Measurements from ENCODE around the gene PA2G4.

Gene PA2G4

GRCh38 chr12:56153678-56154065 lies 49.3 kb downstream of the PA2G4 start:
- H3K23ac ChIP-seq (ENCODE audit: low read length) = no peak overlapping the region

DNA sequence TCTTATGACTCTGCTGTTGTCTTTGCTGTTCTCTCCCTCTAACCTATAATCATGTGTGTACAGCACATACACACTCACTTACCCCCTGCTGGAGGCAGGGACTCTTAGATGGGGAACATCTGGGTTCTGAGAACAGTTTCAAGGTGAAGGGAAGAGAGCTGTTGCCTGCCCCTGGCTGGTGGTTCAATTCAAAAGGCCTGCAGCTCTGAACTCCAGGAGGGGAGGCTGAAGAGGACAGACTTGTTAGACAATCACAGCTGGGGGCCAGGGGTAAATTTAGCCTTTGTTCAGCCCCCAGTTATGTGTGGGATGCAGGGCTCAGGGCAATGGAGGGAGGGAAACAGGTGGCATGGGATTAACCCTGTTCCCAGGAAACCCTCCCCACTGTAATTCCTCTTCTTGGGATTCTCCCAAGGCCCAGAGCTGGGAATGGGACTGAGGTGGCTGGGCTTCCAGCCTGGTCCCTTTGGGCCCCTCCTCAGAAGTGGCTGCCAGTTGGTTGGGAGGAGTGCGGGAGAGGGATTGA lies 50.0 kb downstream of the PA2G4 start:
- H3K9ac ChIP-seq (ENCODE audit: low read length) = no peak overlapping the region
- no peak overlapping the region for H3K4me3 ChIP-seq (ENCODE audit: low read depth, low read length)
- no peak overlapping the region for H3K18ac ChIP-seq (ENCODE audit: low read length)
- H4K8ac ChIP-seq (ENCODE audit: low read depth, low read length) = no peak overlapping the region
- H3K9me3 ChIP-seq (ENCODE audit: insufficient read depth, low read depth, low read length) = peaks cover 2% of the 10 kb centered on the region
- peaks cover 13% of the 10 kb centered on the region for H3K79me2 ChIP-seq (ENCODE audit: control insufficient read depth, insufficient read depth, low read length, poor library complexity)
- no peak overlapping the region for H3K23ac ChIP-seq (ENCODE audit: low read length)
- no CpG with 5 or more reads among the region's 1 CpG for WGBS (ENCODE audit: extremely low coverage, insufficient coverage, insufficient read length)
- no peak overlapping the region for H3K4me2 ChIP-seq (ENCODE audit: low read length)
- H4K12ac ChIP-seq (ENCODE audit: low read depth, low read length) = no peak overlapping the region
- H2BK12ac ChIP-seq (ENCODE audit: low read length) = no peak overlapping the region
- no peak overlapping the region for H3K14ac ChIP-seq (ENCODE audit: low read length)
- H4K91ac ChIP-seq (ENCODE audit: low read depth, low read length) = no peak overlapping the region
- no peak overlapping the region for H2BK120ac ChIP-seq (ENCODE audit: insufficient read depth, low read length, poor library complexity)
- no peak overlapping the region for H3K27ac ChIP-seq (ENCODE audit: low read depth, low read length)
- H3K4ac ChIP-seq (ENCODE audit: low read depth, low read length) = no peak overlapping the region
- H2AK5ac ChIP-seq (ENCODE audit: low read length) = no peak overlapping the region
- no peak overlapping the region for H2AFZ ChIP-seq (ENCODE audit: insufficient read depth, low read length, poor library complexity)
- H3K36me3 ChIP-seq (ENCODE audit: control insufficient read depth in 1 of 2, insufficient read depth in 2 of 2, low read length in 2 of 2) = peaks cover 11 to 17% of the 10 kb centered on the region in 2 experiments
- no peaks in the 10 kb centered on the region for H3K27me3 ChIP-seq (ENCODE audit: insufficient read depth, low read length)
- peaks cover 17% of the 10 kb centered on the region in 2 experiments for H3K4me1 ChIP-seq (ENCODE audit: control insufficient read depth in 1 of 2, insufficient read depth in 2 of 2, low read length in 2 of 2)
- DNase-seq = no peak
- H3K79me1 ChIP-seq (ENCODE audit: low read length) = peaks cover 21% of the 10 kb centered on the region
- H2BK5ac ChIP-seq (ENCODE audit: low read depth, low read length, poor library complexity) = no peak overlapping the region

More at GRCh38 chr12:56153678-56154065, 49.3 kb downstream of the PA2G4 start:
- no peak overlapping the region for H3K4me3 ChIP-seq (ENCODE audit: low read depth, low read length)
- no peak overlapping the region for H3K4me2 ChIP-seq (ENCODE audit: low read length)
- H3K27ac ChIP-seq (ENCODE audit: low read depth, low read length) = no peak overlapping the region
- no peak overlapping the region for H3K14ac ChIP-seq (ENCODE audit: low read length)
- H3K27me3 ChIP-seq (ENCODE audit: insufficient read depth, low read length) = no peaks in the 10 kb centered on the region
- H3K18ac ChIP-seq (ENCODE audit: low read length) = no peak overlapping the region
- H3K79me2 ChIP-seq (ENCODE audit: control insufficient read depth, insufficient read depth, low read length, poor library complexity) = peaks cover 7% of the 10 kb centered on the region
- no CpG with 5 or more reads among the region's 5 CpGs for WGBS (ENCODE audit: extremely low coverage, insufficient coverage, insufficient read length)
- H3K9me3 ChIP-seq (ENCODE audit: insufficient read depth, low read depth, low read length) = peaks cover 2% of the 10 kb centered on the region
- no peak overlapping the region for H4K91ac ChIP-seq (ENCODE audit: low read depth, low read length)
- no peak overlapping the region for H3K9ac ChIP-seq (ENCODE audit: low read length)
- H2BK12ac ChIP-seq (ENCODE audit: low read length) = no peak overlapping the region
- peaks cover 17% of the 10 kb centered on the region in 2 experiments for H3K4me1 ChIP-seq (ENCODE audit: control insufficient read depth in 1 of 2, insufficient read depth in 2 of 2, low read length in 2 of 2)
- no peak overlapping the region for H3K4ac ChIP-seq (ENCODE audit: low read depth, low read length)
- peaks cover 18% of the 10 kb centered on the region for H3K79me1 ChIP-seq (ENCODE audit: low read length)
- no peak overlapping the region for H2AK5ac ChIP-seq (ENCODE audit: low read length)
- H4K12ac ChIP-seq (ENCODE audit: low read depth, low read length) = no peak overlapping the region
- no peak overlapping the region for H2BK5ac ChIP-seq (ENCODE audit: low read depth, low read length, poor library complexity)
- no peak overlapping the region for H2AFZ ChIP-seq (ENCODE audit: insufficient read depth, low read length, poor library complexity)
- H4K8ac ChIP-seq (ENCODE audit: low read depth, low read length) = no peak overlapping the region
- no peak for DNase-seq
- no peak overlapping the region for H2BK120ac ChIP-seq (ENCODE audit: insufficient read depth, low read length, poor library complexity)
- H3K36me3 ChIP-seq (ENCODE audit: control insufficient read depth in 1 of 2, insufficient read depth in 2 of 2, low read length in 2 of 2) = peaks cover 11 to 17% of the 10 kb centered on the region in 2 experiments

DNA sequence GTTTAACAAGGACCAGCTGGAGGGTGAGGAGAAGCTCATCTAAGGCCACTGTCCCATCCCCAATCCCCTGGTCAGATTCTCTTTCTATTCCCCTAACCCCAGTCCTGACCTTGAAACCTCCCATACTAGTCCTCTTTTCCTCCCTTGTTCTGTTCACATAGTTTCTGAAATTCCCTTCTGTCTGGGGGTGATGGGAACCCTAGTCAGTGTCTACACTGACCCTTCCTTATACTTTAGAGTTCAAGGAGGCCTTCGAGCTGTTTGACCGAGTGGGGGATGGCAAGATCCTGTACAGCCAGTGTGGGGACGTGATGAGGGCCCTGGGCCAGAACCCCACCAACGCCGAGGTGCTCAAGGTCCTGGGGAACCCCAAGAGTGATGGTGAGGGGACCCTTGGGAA lies 50.5 kb downstream of the PA2G4 start:
- no peak overlapping the region for H4K12ac ChIP-seq (ENCODE audit: low read depth, low read length)
- no peak overlapping the region for H3K14ac ChIP-seq (ENCODE audit: low read length)
- no peak overlapping the region for H3K9ac ChIP-seq (ENCODE audit: low read length)
- no peak overlapping the region for H4K8ac ChIP-seq (ENCODE audit: low read depth, low read length)
- H3K27me3 ChIP-seq (ENCODE audit: insufficient read depth, low read length) = no peaks in the 10 kb centered on the region
- no peak overlapping the region for H4K91ac ChIP-seq (ENCODE audit: low read depth, low read length)
- no peak overlapping the region for H3K4ac ChIP-seq (ENCODE audit: low read depth, low read length)
- H2BK5ac ChIP-seq (ENCODE audit: low read depth, low read length, poor library complexity) = no peak overlapping the region
- peaks cover 24% of the 10 kb centered on the region for H3K79me1 ChIP-seq (ENCODE audit: low read length)
- no peak overlapping the region for H2BK12ac ChIP-seq (ENCODE audit: low read length)
- H3K9me3 ChIP-seq (ENCODE audit: insufficient read depth, low read depth, low read length) = peaks cover 2% of the 10 kb centered on the region
- peaks cover 18% of the 10 kb centered on the region for H3K79me2 ChIP-seq (ENCODE audit: control insufficient read depth, insufficient read depth, low read length, poor library complexity)
- H2BK120ac ChIP-seq (ENCODE audit: insufficient read depth, low read length, poor library complexity) = no peak overlapping the region
- no peak overlapping the region for H3K27ac ChIP-seq (ENCODE audit: low read depth, low read length)
- no peak overlapping the region for H3K4me3 ChIP-seq (ENCODE audit: low read depth, low read length)
- H3K18ac ChIP-seq (ENCODE audit: low read length) = no peak overlapping the region
- no peak for DNase-seq
- no peak overlapping the region for H3K23ac ChIP-seq (ENCODE audit: low read length)
- H3K36me3 ChIP-seq (ENCODE audit: control insufficient read depth in 1 of 2, insufficient read depth in 2 of 2, low read length in 2 of 2) = peaks cover 15 to 22% of the 10 kb centered on the region in 2 experiments
- H2AK5ac ChIP-seq (ENCODE audit: low read length) = no peak overlapping the region
- no peak overlapping the region for H3K4me2 ChIP-seq (ENCODE audit: low read length)
- peaks cover 22% of the 10 kb centered on the region in 2 experiments for H3K4me1 ChIP-seq (ENCODE audit: control insufficient read depth in 1 of 2, insufficient read depth in 2 of 2, low read length in 2 of 2)
- WGBS (ENCODE audit: extremely low coverage, insufficient coverage, insufficient read length) = no CpG with 5 or more reads among the region's 5 CpGs
- H2AFZ ChIP-seq (ENCODE audit: insufficient read depth, low read length, poor library complexity) = no peak overlapping the region

DNA sequence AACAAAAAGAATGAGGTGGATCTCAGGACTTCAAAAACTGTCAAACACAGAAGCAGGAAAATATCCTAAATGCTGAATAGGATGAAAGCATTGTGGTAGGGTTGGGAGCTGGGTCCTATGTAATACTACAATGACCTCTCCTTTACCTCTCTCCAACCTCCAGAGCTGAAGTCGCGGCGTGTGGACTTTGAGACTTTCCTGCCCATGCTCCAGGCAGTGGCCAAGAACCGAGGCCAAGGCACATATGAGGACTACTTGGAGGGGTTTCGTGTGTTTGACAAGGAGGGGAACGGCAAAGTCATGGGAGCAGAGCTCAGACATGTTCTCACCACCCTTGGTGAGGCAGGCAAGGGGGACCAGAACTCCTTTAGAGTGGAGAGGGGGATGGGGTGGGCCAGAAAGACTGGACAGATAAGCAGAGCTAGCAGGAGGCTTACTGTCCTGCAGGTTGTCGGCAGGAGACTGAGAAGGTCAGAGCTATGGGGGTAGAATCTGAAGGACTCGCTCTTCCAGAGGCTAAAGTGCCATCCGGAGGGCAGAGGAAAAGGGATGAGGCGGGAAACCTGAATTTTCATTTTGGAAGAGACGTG lies 51.0 kb downstream of the PA2G4 start:
- no peak overlapping the region for H3K4ac ChIP-seq (ENCODE audit: low read depth, low read length)
- no peak overlapping the region for H2BK5ac ChIP-seq (ENCODE audit: low read depth, low read length, poor library complexity)
- H3K9ac ChIP-seq (ENCODE audit: low read length) = no peak overlapping the region
- H2BK12ac ChIP-seq (ENCODE audit: low read length) = no peak overlapping the region
- peaks cover 20 to 28% of the 10 kb centered on the region in 2 experiments for H3K36me3 ChIP-seq (ENCODE audit: control insufficient read depth in 1 of 2, insufficient read depth in 2 of 2, low read length in 2 of 2)
- no peak overlapping the region for H3K4me2 ChIP-seq (ENCODE audit: low read length)
- WGBS (ENCODE audit: extremely low coverage, insufficient coverage, insufficient read length) = no CpG with 5 or more reads among the region's 11 CpGs
- H3K4me1 ChIP-seq (ENCODE audit: control insufficient read depth in 1 of 2, insufficient read depth in 2 of 2, low read length in 2 of 2) = peaks cover 27 to 28% of the 10 kb centered on the region in 2 experiments
- no peak overlapping the region for H3K23ac ChIP-seq (ENCODE audit: low read length)
- DNase-seq = no peak
- no peak overlapping the region for H2AK5ac ChIP-seq (ENCODE audit: low read length)
- H3K14ac ChIP-seq (ENCODE audit: low read length) = no peak overlapping the region
- no peak overlapping the region for H3K18ac ChIP-seq (ENCODE audit: low read length)
- H3K4me3 ChIP-seq (ENCODE audit: low read depth, low read length) = no peak overlapping the region
- H4K8ac ChIP-seq (ENCODE audit: low read depth, low read length) = no peak overlapping the region
- H3K27me3 ChIP-seq (ENCODE audit: insufficient read depth, low read length) = no peaks in the 10 kb centered on the region
- no peak overlapping the region for H2BK120ac ChIP-seq (ENCODE audit: insufficient read depth, low read length, poor library complexity)
- H3K27ac ChIP-seq (ENCODE audit: low read depth, low read length) = no peak overlapping the region
- no peak overlapping the region for H2AFZ ChIP-seq (ENCODE audit: insufficient read depth, low read length, poor library complexity)
- H4K12ac ChIP-seq (ENCODE audit: low read depth, low read length) = no peak overlapping the region
- H4K91ac ChIP-seq (ENCODE audit: low read depth, low read length) = no peak overlapping the region
- peaks cover 2% of the 10 kb centered on the region for H3K9me3 ChIP-seq (ENCODE audit: insufficient read depth, low read depth, low read length)
- peaks cover 24% of the 10 kb centered on the region for H3K79me1 ChIP-seq (ENCODE audit: low read length)
- H3K79me2 ChIP-seq (ENCODE audit: control insufficient read depth, insufficient read depth, low read length, poor library complexity) = peaks cover 19% of the 10 kb centered on the region

Measured in trophoblast cell (in vitro differentiated cells and primary cell).